ENCODE results near the gene TLE2.
"Not testable (repeated sequence)": the region's sequence is repeated elsewhere in the genome, so short reads cannot be mapped to it uniquely, and the experiment has no call there.

TLE2 gene

DNA sequence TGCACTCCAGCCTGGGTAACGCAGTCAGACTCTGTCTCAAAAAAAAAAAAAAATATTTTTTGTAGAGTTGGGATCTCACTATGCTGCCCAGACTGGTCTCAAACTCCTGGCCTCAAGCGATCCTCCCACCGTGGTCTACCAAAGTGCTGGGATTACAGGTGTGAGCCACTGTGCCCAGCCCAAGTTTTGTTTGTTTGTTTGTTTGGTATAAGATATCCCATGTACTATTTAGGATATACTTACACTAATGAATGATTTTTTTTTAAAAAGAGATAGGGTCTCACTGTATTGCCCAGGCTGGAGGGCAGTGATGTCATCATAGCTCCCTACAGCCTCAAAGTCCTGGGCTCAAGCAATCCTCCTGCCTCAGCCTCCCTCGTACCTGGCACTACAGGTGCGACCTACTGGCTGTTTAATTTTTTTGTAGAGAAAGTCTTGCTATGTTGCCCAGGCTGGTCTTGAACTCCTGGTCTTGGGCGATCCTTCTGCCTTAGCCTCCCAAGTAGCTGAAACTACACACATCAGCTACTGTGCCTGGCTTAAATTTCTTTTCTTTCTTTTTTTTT lies 27.8 kb downstream of the TLE2 start:
- no peak overlapping the region for H3K4me3 ChIP-seq (ENCODE audit: low read depth, low read length)
- POLR2A ChIA-PET, result no interaction called here
- TF ChIP-seq, protein P1, sequence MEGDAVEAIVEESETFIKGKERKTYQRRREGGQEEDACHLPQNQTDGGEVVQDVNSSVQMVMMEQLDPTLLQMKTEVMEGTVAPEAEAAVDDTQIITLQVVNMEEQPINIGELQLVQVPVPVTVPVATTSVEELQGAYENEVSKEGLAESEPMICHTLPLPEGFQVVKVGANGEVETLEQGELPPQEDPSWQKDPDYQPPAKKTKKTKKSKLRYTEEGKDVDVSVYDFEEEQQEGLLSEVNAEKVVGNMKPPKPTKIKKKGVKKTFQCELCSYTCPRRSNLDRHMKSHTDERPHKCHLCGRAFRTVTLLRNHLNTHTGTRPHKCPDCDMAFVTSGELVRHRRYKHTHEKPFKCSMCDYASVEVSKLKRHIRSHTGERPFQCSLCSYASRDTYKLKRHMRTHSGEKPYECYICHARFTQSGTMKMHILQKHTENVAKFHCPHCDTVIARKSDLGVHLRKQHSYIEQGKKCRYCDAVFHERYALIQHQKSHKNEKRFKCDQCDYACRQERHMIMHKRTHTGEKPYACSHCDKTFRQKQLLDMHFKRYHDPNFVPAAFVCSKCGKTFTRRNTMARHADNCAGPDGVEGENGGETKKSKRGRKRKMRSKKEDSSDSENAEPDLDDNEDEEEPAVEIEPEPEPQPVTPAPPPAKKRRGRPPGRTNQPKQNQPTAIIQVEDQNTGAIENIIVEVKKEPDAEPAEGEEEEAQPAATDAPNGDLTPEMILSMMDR (IDR thresholded peaks at IDR 0.05; ENCODE audit: insufficient read depth, low read length, missing control alignments), result no peak
- CTCF ChIA-PET, result interaction anchor here (0.8 kb wide), 1 partner anchor 103 kb away, joined by 3 read pairs; no protein-coding TSS in a partner anchor
- no peak for DNase-seq (ENCODE audit: low read depth, low spot score)

DNA sequence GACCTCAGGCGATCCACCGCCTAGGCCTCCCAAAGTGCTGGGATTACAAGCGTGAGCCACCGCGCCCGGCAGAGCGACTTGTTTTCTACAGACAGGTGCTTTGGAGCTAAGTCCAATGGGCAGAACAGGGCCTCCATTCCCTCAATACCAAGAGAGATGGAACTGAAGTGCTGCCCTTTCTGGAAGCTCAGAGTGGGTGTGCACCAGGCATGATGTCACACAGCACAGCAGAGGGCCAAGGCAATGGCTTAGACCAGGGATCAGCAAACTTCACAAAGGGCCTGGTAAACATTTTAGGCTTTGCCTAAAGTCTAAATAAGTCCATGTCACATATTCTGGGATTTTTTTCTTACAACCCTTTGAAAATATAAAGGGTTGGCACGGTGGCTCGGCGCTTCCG lies 30.4 kb downstream of the TLE2 start:
- ChIA-PET POLR2A (no interaction called here), CTCF (no interaction called here)
- DNase-seq (ENCODE audit: low read depth, low spot score), result no peak
- TF ChIP-seq, protein P1 (IDR thresholded peaks at IDR 0.05; ENCODE audit: insufficient read depth, low read length, missing control alignments), result no peak
- no peak overlapping the region for H3K4me3 ChIP-seq (ENCODE audit: low read depth, low read length)

DNA sequence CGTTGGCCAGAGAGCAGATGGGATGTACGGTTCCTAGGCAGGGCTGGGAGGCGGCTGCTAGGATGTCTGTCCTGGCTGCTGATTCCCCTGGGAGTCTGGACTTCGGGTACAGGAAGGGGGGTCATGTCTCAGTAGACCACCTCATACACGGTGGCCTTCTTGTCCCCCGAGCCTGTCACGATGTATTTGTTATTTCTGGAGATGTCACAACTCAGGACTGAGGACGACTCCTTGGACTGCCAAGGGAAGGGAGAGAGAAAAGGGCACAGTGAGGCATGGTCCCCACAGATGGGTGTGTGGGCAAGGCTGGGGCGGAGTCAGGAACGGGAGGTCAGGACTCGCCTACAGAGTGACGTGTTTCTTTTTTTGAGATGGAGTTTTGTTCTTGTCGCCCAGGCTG lies 31.4 kb downstream of the TLE2 start:
- ChIA-PET CTCF (no interaction called here), POLR2A (no interaction called here)
- no peak for DNase-seq (ENCODE audit: low read depth, low spot score)
- TF ChIP-seq, protein P1 (IDR thresholded peaks at IDR 0.05; ENCODE audit: insufficient read depth, low read length, missing control alignments), result no peak
- no peak overlapping the region for H3K4me3 ChIP-seq (ENCODE audit: low read depth, low read length)

DNA sequence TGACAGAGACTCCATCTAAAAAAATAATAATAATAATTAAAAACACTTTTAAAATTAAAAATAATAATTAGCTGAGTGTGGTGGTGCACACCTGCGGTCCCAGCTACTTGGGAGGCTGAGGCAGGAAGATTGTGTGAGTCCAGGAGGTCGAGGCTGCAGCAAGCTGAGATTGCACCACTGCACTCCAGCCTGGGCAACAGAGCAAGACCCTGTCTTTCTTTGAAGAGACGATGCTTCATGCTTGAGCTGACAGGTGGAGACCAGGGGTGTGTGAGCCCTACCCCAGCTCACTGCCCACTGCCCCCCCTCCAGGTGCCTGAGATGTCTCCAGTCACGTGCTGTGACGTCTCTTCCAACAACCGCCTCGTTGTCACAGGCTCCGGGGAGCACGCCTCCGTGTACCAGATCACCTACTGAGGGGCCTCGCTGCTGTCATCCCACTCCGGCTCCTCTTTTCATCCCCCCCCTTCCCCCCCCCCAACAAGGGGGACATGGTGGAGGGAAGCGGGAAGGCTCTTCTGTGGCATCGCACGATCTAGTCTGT lies 34.4 kb downstream of the TLE2 start:
- POLR2A ChIA-PET, result no interaction called here
- CTCF ChIA-PET, result no interaction called here

DNA sequence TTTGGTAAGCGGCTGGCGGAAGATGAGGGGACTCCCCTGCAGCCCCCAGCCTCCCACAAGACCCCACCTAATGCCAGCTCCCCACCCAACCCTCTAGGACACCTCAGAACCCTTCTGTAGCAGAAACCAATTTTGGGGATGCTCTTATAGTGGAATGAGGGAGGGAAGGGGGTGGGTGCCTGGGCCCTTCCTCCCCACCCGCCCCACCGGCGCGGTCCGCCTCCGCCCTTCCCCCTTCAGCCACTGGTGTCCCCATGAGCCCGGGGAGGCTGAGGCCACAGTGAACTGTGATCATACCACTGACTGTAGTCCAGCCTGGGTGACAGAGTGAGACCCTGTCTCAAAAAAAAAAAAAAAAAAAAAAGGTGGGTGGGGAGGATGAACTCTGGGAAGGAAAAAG lies 35.5 kb downstream of the TLE2 start:
- ChIA-PET POLR2A (no interaction called here), CTCF (no interaction called here)
- TF ChIP-seq, protein P1 (IDR thresholded peaks at IDR 0.05; ENCODE audit: insufficient read depth, low read length, missing control alignments), result no peak
- no peak overlapping the region for H3K4me3 ChIP-seq (ENCODE audit: low read depth, low read length)
- no peak for DNase-seq (ENCODE audit: low read depth, low spot score)

More for the DNA sequence above, 34.4 kb downstream of the TLE2 start:
- no peak overlapping the region for H3K4me3 ChIP-seq (ENCODE audit: low read depth, low read length)
- DNase-seq (ENCODE audit: low read depth, low spot score), result no peak
- TF ChIP-seq, protein P1 (IDR thresholded peaks at IDR 0.05; ENCODE audit: insufficient read depth, low read length, missing control alignments), result no peak

DNA sequence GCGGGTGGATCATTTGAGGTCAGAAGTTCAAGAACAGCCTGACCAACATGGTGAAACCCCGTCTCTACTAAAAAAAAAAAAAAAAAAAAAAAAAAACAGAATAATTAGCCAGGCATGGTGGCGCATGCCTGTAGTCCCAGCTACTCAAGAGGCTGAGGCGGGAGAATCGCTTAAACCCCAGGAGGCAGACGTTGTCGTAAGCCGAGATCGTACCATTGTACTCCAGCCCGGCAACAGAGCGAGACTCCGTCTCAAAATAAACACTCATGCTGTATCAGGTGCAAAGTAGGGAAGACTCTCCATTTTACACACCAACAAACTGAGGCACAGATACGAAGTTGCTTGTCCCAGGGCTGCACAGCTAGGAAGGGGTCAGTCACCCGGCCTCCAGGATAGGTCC lies 36.1 kb downstream of the TLE2 start:
- ChIA-PET POLR2A (no interaction called here), CTCF (no interaction called here)
- TF ChIP-seq, protein P1 (IDR thresholded peaks at IDR 0.05; ENCODE audit: insufficient read depth, low read length, missing control alignments), result no peak
- no peak for DNase-seq (ENCODE audit: low read depth, low spot score)
- H3K4me3 ChIP-seq (ENCODE audit: low read depth, low read length), result no peak overlapping the region

DNA sequence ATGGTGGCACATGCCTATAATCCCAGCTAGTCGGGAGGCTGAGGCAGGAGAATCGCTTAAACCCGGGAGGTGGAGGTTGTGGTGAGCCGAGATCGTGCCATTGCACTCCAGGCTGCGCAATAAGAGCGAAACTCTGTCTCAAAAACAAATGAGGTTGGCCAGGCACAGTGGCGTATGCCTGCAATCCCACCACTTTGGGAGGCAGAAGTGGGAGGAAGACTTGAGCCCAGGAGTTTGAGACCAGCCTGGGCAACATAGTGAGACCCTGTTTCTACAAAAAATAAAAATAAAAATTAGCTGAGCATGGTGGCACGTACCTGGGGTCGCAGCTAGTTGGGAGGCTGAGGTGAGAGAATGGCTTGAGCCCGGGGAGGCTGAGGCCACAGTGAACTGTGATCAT lies 36.7 kb downstream of the TLE2 start:
- POLR2A ChIA-PET; CTCF ChIA-PET; H3K4me3 ChIP-seq (ENCODE audit: low read depth, low read length); DNase-seq (ENCODE audit: low read depth, low spot score): not testable (repeated sequence)

All from AG04449 (cell line).